HCT116 (cell line): ENCODE data around the gene ATP8B3.

Source experiments
- CTCF ChIP-seq, 3 experiments: fragments of 200-600 bp in 1 of 3; sonication (generic) in 1 of 3; IDR thresholded peaks in 2 of 3; conservative IDR thresholded peaks in 1 of 3; 2 replicates each; pipeline ENCODE4 v1.5.1; 2012 to 2017; ENCODE audit warnings: low read depth in 2 of 3, low read length in 2 of 3, antibody characterized with exemption in 1 of 3, borderline replicate concordance in 1 of 3, control low read depth in 1 of 3, mild to moderate bottlenecking in 1 of 3, mixed read lengths in 1 of 3, mixed run types in 1 of 3, moderate library complexity in 1 of 3; ENCODE audit not compliant: insufficient read depth in 1 of 3
- JUND ChIP-seq: IDR thresholded peaks from 2 replicates; pipeline ENCODE4 v1.6.1; 2012
- SP1 ChIP-seq: IDR thresholded peaks from 2 replicates; pipeline ENCODE4 v1.6.1; 2012; ENCODE audit warnings: low read depth
- YY1 ChIP-seq: IDR thresholded peaks from 2 replicates; pipeline ENCODE4 v1.6.1; 2011; ENCODE audit warnings: low read length, low read depth, moderate library complexity, mild to moderate bottlenecking; ENCODE audit not compliant: insufficient replicate concordance; ENCODE audit errors: extremely low read depth

- TF ChIP-seq YY1 (no peak), JUND (no peak), CTCF (IDR thresholded peaks at IDR 0.05 in 2 of 3, conservative IDR thresholded peaks at IDR 0.05 in 1 of 3; ENCODE audit: borderline replicate concordance in 1 of 3, insufficient read depth in 1 of 3, low read depth in 2 of 3, low read length in 2 of 3) (no peak), SP1 (no peak)
These were observed 60.6 kb downstream of the ATP8B3 start for GRCh38 chr19:1751367-1752008.
